NCI-H1417 treated with DMSO at 0.1 percent for 48 hours (cell line): ENCODE results near the gene PLA2G4D.

ENCODE experiments used
- DNase-seq: peaks from one replicate; lab custom pipeline; 2025; lab: John Stamatoyannopoulos, UW

The PLA2G4D gene

DNA sequence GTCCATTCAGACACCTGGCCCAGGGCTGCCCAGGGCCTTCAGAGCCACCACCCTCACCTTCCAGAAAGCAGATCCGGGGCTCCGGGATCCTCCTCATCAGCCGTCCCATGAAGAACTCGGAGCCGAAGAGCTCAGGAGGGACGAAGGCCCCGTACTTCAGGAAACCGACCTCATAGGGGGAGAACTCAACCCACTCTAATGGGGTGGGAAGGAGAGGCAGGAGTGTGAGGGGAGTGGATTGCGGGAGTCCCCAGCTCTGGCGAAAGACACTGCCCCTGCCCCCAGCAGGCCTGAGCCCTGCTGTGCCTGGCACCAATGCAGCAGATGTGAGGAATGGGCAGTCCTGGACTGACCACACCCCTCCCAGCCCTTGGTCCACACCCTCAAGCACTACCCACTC lies 22.6 kb downstream of the PLA2G4D start:
- DNase-seq = no peak

DNA sequence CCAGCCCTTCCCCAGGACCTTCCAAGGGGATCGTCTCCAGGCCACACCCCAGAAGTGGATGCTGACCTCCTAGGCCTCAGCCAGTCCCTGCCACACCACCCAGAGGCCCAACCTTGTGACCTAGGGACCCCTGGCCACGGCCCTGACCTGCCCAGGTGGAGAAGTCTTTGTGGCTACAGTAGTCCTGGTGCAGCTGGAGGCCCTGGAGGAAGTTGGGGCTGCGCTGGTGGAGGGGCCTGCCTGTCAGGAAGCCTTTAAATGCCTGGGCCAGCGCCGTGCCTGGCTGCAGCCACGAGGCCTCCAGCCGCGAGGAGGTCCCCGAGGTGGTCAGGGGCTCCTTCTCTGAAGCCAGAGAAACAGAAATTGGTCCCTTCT lies 23.4 kb downstream of the PLA2G4D start:
- DNase-seq = no peak

DNA sequence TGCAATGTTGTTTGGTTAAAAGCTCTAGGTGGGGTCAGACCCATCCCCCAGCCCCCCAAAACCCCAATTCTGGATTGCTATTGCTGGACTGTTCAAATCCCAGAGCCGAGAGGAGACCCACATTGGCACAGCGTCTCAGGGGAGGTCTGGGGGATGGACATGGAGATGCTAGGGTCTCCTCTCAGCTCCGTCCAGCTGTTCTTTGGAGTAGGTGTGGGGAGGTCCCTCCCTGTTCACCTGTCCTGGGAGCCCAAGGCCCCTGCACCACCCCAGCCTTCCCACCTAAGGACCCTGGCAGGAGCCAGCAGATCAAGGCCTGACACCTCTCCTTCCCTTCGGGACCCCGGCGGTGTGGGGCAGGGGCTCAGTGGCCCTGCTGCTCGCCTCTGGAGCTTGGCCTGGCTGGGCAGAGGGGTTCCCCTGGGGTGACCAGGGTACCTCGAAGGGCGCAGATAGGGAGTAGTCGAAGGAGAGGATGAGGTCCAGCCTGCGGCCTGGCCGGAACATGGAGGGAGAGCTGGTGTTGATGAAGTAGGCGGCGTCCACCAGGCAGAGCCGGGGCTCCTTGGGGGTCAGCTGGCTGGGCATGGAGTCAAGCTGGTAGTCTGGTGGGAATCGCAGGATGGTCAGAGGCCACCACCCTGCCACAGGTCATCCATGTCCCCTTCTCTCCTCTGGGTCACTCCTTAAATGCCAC lies 23.9 kb downstream of the PLA2G4D start:
- no peak for DNase-seq

DNA sequence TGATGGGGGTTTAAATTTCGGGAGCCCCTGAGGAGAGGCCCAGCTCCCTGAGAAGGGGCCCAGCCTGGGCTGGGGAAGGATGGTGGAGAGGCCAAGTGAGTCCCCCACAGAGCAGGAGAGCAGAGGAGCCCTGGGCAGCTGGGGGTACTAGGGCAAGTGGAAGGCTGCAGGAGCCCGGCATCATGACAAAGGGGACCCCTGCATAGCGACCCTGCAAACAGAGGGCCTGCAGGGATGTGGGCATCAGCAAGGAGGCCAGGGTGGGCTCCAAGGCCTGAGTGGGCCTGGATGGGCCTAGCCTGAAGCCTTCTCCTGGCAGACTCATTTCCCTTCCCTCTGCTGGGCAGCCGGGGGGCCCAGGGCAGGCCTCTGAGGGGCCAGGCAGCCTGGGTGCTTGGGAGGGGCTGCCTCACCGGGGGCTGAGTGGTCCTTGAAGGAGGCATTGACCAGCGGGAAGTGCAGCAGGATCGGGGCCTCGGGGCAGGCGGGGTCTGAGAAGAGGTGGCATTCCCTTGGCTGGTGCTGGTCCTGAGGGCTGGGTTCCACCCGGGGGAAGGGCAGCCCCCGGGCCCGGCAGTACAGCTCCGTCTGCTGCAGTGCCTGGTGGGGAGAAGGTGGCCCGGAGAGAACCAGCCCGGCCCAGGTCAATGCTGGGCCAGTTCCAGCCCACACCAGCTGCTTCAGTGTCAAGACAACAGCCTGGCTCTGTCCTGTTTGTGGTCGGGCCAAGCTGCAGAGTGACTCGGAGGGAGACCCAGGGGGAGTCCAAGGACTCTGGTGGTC lies 24.7 kb downstream of the PLA2G4D start:
- no peak for DNase-seq

DNA sequence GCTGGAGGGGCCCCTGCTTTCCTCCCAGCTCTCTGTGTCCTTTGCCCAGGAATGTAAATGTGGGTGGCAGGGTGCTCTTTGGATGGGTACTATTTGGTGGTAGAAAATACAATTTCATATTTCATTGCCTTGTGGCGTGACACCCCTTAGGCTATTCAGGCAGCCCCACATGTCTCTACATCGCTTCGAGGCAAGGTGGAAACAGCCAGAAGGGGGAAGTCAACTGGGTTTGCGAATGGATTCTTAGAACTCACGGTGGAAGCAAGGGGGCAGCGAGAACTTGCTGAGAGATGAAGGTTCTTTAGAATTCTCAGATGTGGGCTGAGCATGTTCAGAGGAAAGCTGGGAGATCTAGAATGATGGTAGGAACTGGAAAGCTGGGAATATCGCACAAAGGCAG lies 25.3 kb downstream of the PLA2G4D start:
- no peak for DNase-seq

DNA sequence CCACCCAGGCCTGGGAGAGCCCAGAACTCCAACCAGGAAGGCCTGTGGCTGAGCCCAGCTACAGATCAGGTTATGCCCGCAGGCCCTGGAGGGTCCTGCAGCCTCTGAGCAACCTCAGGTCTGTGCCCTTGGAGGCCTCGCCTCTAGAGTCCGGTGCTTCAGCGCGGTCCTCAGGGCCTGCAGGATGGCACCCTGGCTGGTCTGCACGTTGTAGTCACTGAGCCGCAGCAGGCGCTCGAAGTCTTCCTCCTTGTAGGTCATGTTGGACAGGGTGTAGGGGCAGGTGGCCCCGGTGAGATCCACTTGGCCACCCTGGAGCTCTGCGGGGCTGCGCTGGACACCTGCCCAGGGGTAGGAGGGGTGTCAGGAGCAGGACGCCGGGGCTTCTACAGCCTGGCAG lies 25.8 kb downstream of the PLA2G4D start:
- no peak for DNase-seq

DNA sequence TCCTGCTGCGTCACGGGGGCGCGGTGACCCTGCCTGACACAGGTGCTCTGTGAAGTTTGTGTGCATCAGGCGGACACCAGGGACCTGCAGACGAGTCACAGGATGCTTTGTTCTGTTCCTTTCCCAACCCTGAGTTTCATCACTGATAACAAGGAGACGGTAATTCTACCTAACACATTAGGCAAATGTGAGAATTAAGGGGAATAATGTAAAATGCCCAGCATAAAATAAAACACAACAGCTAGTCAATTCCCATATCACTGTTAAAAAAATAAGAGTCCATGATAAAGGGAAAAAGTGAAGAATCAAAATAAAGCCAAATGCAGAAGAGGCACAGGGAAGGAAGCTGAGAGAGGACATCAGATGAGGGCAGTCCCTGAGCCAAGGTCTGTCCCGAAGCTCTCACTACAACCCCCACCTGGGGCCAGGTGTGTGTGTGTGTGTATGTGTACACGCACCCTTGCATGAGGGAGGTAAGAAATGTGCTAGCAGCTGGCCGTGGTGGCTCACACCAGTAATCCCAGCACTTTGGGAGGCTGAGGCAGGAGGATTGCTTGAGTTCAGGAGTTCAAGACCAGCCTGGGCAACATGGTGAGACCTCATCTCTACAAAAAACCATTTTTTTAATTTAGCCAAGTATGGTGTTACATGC lies 27.5 kb downstream of the PLA2G4D start:
- no peak for DNase-seq

DNA sequence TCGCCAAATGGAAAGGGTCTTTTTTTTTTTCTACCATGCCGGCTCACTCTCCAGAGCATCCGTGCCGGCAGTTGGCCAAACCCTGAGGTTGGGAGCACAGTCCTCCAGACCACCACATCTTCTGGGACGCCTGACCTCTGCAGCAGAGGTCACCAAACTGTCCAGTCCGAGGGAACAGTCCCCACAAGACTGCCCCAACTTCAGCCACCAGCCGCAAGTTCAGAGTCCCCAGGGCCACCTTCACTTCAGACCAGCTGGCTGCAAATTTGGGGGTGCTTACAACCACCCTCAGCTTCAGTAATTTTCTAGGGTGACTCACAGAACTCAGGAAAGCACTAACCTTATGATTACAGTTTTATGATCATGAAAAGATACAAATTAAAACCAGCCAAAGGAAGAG lies 28.9 kb downstream of the PLA2G4D start:
- DNase-seq = no peak

DNA sequence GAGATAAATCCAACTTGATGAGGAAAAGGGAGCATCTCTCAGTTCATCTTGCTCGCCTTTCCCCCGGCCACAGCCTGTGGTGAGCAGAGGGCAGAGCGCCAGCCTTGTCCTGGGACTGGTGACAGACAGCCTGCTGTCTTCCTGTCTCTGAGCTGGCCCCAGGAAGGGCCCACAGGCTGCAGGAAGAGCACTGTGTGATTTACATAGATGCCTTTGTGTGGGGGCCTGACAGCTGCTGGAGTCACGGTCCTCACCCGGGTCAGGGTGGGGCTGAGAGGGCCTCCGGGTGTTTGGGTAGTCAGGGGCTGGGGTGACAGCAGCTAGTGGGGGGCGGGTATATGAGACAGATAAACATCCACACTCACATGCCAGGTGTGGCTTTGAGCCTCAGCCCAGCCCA lies 29.3 kb downstream of the PLA2G4D start:
- no peak for DNase-seq

DNA sequence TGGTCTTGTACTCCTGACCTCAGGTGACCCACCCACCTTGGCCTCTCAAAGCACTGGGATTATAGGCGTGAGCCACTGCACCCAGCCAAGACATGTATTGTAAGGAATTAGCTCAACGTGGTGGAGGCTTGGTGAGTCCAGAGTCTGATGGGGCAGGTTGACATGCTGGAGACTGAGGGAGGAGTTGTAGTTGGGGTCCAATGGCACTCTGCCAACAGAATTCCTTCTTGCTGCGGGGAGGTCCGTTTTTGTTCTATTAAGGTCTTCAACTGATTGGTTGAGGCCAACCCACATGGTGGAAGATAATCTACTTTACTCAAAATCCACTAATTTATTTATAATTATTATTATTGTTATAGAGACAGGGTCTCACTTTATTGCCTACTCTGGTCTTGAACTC lies 30.1 kb downstream of the PLA2G4D start:
- no peak for DNase-seq

DNA sequence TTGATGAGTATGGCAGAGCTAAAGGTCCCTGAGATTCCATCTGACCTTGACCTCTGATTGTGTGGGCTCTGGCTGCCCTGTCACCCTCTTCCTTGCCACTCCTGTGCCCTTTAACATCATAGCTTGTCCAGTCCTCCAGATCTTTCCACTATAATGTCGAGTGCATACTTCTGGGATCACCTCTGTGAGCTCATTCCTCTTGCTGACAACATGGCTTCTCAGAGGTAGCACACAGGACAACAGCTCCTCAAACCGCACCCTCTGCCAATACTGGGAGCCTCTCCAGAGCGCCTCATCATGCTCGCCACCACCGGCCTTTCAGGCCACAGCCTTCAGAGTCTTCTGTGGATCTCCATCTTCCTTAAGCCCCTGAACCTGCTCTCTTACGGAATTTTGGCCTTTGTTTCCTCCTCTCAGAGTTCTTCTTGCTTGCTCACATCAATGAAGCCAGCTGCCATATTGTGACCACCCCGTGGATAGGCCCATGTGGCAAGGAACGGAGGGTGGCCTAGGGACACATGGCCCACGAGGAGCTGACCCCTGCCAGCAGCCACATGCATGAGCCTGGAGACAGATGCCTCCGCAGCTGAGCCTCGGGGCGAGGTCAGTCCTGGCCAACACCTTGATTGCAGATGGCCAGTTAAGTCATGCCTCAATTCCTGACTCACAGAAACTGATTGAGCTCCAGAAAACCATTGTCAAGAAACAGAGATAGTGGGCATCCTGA lies 31.1 kb downstream of the PLA2G4D start:
- no peak for DNase-seq

DNA sequence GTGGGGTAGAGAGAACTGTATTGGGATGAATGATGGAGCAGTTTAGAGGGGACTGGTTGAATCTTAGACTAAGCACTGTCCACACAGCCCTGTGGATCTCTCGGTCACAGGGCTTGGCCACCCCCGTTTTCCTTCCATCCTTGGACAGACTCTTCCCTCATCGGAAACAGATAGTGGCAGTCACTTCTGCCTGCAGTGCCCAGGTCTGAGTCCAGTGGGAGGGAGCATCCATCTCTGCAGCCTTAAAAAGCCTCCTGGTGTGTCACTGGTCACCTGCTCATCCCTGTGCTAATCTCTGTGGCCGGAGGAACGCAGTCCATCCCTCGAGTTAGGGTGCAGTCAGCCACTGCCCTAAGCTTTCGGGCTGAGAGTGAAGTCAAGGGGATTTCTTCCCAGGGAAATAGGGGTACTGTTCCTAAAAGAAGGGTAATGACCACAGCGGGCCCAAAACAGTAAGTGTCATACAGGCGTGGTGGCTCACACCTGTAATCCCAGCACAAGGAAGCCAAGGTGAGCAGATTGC lies 32.0 kb downstream of the PLA2G4D start:
- DNase-seq = no peak

DNA sequence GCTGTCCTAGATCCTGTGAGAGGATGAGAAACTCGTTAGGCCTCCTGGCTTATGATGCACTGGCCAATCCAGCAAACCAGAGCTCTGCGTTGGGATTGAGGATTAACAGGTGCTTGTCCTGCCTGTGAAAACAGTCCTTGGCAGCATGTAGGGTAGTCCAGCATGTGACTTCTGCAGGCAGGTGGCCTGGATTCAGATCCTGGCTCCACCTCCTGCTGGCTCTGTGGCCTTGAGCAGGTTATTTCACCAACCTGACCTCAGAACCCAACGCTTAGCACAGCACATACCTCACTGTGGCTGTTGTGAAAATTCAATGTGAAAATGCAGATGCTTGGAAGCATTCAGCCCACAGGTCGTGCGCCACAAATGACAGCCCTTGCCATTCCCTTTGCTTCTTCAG lies 33.6 kb downstream of the PLA2G4D start:
- DNase-seq = no peak

DNA sequence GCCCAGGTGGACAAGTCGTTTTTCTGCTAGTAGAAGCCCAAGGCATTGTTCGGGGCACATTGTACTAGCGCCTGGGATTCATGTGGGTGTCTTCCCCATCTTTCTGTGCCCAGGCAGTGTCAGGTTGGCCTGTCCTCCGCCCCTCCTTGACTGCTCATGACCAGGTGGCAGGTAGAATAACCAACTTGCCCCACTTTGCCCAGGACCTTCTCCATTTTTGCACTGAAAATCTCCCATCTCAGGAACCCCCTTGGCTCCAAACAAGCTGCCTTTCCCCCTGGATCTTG lies 33.9 kb downstream of the PLA2G4D start:
- no peak for DNase-seq

DNA sequence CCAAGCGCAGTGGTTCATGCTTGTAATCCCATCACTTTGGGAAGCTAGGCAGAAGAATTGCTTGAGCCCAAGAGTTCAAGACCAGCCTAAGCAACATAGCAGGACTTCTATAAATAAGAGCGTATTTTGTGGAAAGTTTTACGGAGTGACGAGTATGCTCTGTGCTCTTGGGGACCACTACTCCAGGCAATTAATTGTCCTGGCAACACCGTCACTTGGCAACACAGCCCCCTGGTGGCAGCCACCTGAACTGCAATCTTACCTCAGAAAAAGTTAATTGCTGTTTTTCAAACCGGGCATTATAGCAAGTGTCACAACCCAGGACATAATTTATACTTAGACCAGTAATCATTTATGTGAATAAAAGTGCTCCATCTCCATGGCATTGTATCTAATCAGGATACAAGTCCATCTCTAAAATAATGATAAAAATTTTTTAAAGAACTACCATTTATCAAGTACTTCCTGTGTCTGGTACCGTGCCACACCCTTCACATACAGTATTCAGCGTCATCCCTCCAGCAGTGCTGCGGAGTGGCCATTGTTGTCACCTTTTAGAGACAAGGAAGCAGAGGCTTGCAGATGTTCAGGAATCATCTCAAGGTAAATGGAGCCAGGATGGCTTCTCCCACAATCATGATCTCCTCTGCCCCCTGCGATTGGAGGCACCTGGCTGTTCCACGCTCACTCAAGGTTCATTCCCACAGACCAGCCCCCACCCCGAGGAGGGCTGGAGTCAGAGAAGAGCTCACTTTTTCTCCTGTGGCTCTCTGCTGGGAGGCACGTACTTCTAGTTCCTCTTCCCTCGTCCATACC lies 34.5 kb downstream of the PLA2G4D start:
- no peak for DNase-seq

DNA sequence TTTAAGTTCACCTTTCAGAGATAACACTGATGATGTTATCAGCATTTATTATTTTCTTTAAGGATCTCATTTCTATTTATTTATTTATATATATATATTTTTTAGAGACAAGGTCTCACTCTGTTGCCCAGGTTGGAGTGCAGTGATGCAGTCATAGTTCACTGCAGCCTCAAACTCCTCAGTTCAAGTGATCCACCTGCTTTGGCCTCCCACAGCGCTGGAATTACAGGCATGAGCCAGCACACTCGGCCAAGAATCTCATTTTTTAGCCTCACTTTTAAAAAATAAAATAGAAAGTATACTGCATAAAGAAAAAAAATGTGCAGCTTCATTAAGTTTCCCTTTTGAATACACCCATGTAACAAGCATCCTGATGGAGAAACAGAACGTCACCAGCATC lies 35.6 kb downstream of the PLA2G4D start:
- no peak for DNase-seq

DNA sequence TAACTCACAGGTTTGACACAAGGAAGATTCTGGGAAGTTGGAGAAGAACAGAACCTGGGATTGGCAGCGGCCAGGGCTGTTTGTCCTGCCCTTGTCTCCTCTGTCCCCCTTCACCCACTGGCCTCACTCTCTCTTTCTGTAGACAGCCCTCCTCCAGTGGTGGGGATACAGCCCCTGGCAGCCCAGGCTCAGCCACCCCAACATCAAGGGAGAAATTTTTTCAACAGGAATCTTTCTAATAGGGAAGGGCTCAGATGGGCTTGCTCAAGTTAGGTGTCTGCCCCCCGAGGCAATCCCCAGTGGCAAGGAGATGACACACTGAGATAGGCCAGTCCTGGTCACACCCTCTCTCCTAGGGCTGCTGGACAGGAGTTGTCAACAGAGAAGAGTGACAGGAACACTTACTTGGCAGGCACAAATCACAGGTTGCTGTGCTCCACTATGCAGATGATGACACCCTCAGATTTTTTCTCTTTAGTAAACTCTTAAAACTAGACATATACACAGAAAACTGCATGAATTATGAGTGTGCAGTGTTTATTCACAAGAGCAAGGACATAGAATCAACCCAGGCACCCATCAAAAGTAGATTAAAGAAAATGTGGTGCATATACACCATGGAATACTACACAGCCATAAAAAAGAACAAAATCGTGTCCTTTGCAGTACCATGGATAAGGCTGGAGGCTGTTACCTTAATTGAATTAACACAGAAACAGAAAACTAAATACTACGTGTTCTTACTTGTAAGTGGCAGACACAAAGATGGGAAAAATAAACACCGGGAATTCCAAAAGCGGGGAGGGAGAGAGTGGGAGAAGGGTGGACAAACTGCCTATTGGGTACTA lies 36.3 kb downstream of the PLA2G4D start:
- DNase-seq = no peak

DNA sequence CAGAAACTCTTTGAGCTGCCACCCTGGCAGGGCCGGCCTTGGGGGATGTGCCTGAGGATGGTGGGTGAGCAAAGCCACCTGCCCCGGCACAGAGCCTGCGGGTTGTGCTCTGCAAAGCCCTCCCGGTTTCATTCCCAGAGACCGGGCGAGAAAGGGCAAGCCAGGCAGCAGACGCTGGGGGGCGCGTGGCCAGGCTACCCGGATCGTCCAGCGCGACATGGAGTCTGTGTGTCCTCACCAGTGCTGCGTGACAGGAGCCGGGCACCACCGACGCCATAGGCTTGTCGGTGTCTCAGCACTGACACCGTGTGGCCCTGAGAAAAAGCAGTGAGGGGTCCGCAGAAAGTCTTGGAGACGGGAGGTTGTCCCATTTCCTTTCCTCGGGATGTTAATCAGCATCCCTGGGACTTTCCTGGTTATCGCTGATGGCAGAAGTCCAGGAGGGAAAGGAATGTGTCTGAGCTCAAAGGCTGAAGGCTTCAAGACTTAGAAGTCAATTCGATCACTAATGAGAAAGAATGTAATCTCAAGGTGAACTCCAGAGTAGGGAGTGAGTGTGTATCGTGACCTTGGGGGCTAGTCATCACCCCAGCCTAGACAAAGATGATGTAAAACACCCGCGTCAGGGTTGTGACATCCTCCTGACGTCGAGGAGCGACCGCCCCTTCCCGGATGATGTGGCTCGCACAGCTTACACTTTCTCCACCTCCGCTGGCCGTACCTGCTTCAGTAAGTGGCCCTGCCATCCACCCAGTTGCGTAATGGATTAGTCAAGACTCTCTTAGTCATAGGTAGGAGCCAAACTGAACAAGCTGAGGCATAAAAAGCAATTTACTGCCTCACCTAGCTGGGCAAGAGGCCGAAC lies 37.2 kb downstream of the PLA2G4D start:
- DNase-seq = peak; percentile 12

DNA sequence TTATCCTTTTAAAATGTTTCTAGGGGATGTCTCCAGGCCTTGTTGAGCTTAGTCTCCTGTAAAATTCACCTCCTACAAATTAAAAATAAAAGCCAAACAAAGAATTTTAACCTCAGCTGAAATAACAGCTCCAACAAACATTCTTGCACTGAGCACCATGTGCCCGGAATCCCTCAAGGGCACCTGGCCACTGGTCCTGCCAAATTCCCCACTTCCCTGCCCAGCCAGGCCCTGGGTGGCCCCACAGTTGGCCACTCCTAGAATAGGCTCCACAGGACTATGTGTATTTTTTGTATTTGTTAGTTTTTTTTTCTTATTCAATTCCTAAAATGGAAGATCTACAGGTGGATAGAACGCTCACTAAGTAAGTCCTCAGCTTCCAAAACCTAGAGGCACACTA lies 40.4 kb downstream of the PLA2G4D start:
- no peak for DNase-seq

DNA sequence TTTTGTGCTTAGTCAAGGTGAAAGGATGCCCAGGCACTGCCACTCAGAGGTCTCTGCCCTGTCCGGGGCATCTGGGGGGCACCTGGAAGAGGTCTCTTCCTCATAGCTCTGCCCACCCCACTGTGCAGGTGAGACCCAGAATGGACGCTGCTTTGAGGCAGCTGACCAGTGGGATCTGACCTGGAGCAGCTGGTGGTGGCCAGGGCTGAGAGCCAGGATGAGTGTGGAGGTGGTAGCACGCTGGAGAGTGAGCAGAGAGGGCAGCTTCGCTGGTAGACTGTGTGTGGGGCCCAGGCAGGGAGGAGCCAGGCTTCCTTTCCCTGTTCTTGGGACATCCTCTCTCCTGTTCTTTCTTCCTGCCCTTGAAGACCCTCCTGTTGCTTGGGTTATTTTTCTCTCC lies 41.4 kb downstream of the PLA2G4D start:
- no peak for DNase-seq
